Activated gamma-delta T cell treated with Interleukin-2 at 50 U/mL for 16 hours (primary cell): ENCODE data around the gene DGKD.

Experiments used
- DNase-seq: peaks from one replicate; pipeline ENCODE4 v3.0.0-alpha.2; 2020

The DGKD gene

GRCh38 chr2:233339427-233339826 is 14.9 kb upstream of the DGKD start:
- DNase-seq: no peak

GRCh38 chr2:233341296-233341695 is 13.0 kb upstream of the DGKD start:
- DNase-seq: no peak

- DNase-seq: no peak
These were observed 12.0 kb upstream of the DGKD start for GRCh38 chr2:233342301-233342700.

- DNase-seq: no peak
These were observed 11.1 kb upstream of the DGKD start for GRCh38 chr2:233343171-233343705.

GRCh38 chr2:233346376-233346775 is 7.9 kb upstream of the DGKD start:
- DNase-seq: no peak

- DNase-seq: no peak
These were observed 7.4 kb upstream of the DGKD start for GRCh38 chr2:233346930-233347329.

- DNase-seq: no peak
These were observed 5.0 kb upstream of the DGKD start for GRCh38 chr2:233349005-233349998.

- peak; percentile 13 for DNase-seq
These were observed 3.6 kb upstream of the DGKD start for GRCh38 chr2:233350708-233351107.

GRCh38 chr2:233351423-233351822 is 2.9 kb upstream of the DGKD start:
- DNase-seq: no peak

- no peak for DNase-seq
These were observed 2.0 kb upstream of the DGKD start for GRCh38 chr2:233352141-233352842.

- DNase-seq: no peak
These were observed 1.1 kb upstream of the DGKD start for GRCh38 chr2:233353101-233353768.

GRCh38 chr2:233354500-233354924 is 218 bp downstream of the DGKD start:
- DNase-seq: no peak

- DNase-seq: no peak
These were observed 779 bp downstream of the DGKD start for GRCh38 chr2:233354971-233355574.

GRCh38 chr2:233355916-233356315 is 1.6 kb downstream of the DGKD start:
- DNase-seq: no peak

- no peak for DNase-seq
These were observed 2.4 kb downstream of the DGKD start for GRCh38 chr2:233356546-233357308.

- no peak for DNase-seq
These were observed 4.0 kb downstream of the DGKD start for GRCh38 chr2:233358335-233358734.

GRCh38 chr2:233358947-233359346 is 4.7 kb downstream of the DGKD start:
- DNase-seq: no peak

- DNase-seq: no peak
These were observed 5.5 kb downstream of the DGKD start for GRCh38 chr2:233359823-233360222.

- no peak for DNase-seq
These were observed 6.5 kb downstream of the DGKD start for GRCh38 chr2:233360771-233361176.

GRCh38 chr2:233361297-233361696 is 7.0 kb downstream of the DGKD start:
- no peak for DNase-seq

- no peak for DNase-seq
These were observed 8.4 kb downstream of the DGKD start for GRCh38 chr2:233362742-233363141.

GRCh38 chr2:233363744-233364235 is 9.5 kb downstream of the DGKD start:
- DNase-seq: no peak
